ENCODE data around the gene MAP3K3.

GRCh38 chr17:63704836-63705235 lies 82.6 kb downstream of the MAP3K3 start:
- TF ChIP-seq CTCF (conservative IDR thresholded peaks at IDR 0.05; ENCODE audit: low read length) (no peak), EZH2phosphoT487 (IDR thresholded peaks at IDR 0.05; ENCODE audit: borderline replicate concordance) (no peak)

Measured in Loucy (cell line).